Fibroblast of lung (primary cell): Measurements from ENCODE around the gene CASKIN1.

ENCODE experiments used
- CTCF ChIP-seq, 2 donors: IDR thresholded peaks in 1 of 2; conservative IDR thresholded peaks in 1 of 2; 1 replicate in 1 of 2; 2 replicates in 1 of 2; pipeline ENCODE4 v1.5.1; 2011 to 2012; ENCODE audit warnings: low read length in 2 of 2, control low read depth in 1 of 2, inconsistent platforms in 1 of 2, low read depth in 1 of 2, mild to moderate bottlenecking in 1 of 2
- EZH2 ChIP-seq: IDR thresholded peaks from 2 replicates; pipeline ENCODE4 v1.5.1; 2012; ENCODE audit warnings: low read length, control low read depth, mild to moderate bottlenecking; ENCODE audit errors: missing control alignments

- TF ChIP-seq CTCF (conservative IDR thresholded peaks at IDR 0.05 in 1 of 2, IDR thresholded peaks at IDR 0.05 in 1 of 2; ENCODE audit: low read depth in 1 of 2, low read length in 2 of 2) (no peak), EZH2 (no peak)
Measured at GRCh38 chr16:2235695-2236336, 39.4 kb upstream of the CASKIN1 start.
